H1 (cell line): ENCODE measurements around the gene NR5A2. TPM values are rescaled to one million over a fixed set of nuclear protein-coding genes. Genes with fewer than 3 reads are reported as not detected.

Experiments used
- CTCF ChIA-PET: fragments of 300-600 bp; sonication (Branson Sonifier 250); formaldehyde crosslinking; loops from one replicate; lab custom pipeline; 2021; ENCODE audit not compliant: partially characterized antibody; lab: Charles Lee
- POLR2A ChIA-PET: fragments of 300-600 bp; sonication (Branson Sonifier 250); formaldehyde crosslinking; loops from one replicate; lab custom pipeline; 2021; ENCODE audit warnings: inconsistent platforms; ENCODE audit not compliant: partially characterized antibody; lab: Charles Lee
- DNase-seq, 2 experiments: peaks; one replicate each; pipeline versions ENCODE4 v3.0.0 to v3.0.0-alpha.2; 2010 to 2022; ENCODE audit warnings: low spot score in 2 of 2, low read depth in 1 of 2, mixed read lengths in 1 of 2
- FAIRE-seq: peaks from 2 replicates; lab custom pipeline; 2011; peaks lifted over from hg19 to GRCh38; lab: Jason Lieb, UNC
- H2AFZ ChIP-seq: 2 replicates; pipeline ENCODE4 v1.8.1; 2012; ENCODE audit warnings: low read length, inconsistent platforms
- H2AK5ac ChIP-seq: 2 replicates; pipeline ENCODE4 v1.6.1; 2013; ENCODE audit warnings: low read depth, low read length
- H2BK120ac ChIP-seq: replicated peaks from 2 replicates; pipeline ENCODE3; 2013; ENCODE audit warnings: low read depth, low read length, inconsistent platforms
- H2BK12ac ChIP-seq: 2 replicates; pipeline ENCODE4 v1.6.1; 2013; ENCODE audit warnings: low read depth, low read length
- H2BK15ac ChIP-seq: 2 replicates; pipeline ENCODE4 v1.6.1; 2013; ENCODE audit warnings: low read length
- H2BK20ac ChIP-seq: 2 replicates; pipeline ENCODE4 v1.6.1; 2013; ENCODE audit warnings: low read length
- H2BK5ac ChIP-seq: 2 replicates; pipeline ENCODE4 v1.6.1; 2013; ENCODE audit warnings: low read depth, low read length
- H3K14ac ChIP-seq: 2 replicates; pipeline ENCODE4 v1.6.1; 2013; ENCODE audit warnings: inconsistent platforms; ENCODE audit not compliant: insufficient read length
- H3K18ac ChIP-seq: 2 replicates; pipeline ENCODE4 v1.6.1; 2013; ENCODE audit warnings: low read length; ENCODE audit errors: extremely low read depth
- H3K23ac ChIP-seq: 2 replicates; pipeline ENCODE4 v1.6.1; 2013; ENCODE audit warnings: inconsistent platforms; ENCODE audit not compliant: insufficient read length
- H3K23me2 ChIP-seq: 2 replicates; pipeline ENCODE4 v1.6.1; 2013; ENCODE audit warnings: low read depth, low read length
- H3K27ac ChIP-seq: 2 replicates; pipeline ENCODE4 v1.6.1; 2011; ENCODE audit warnings: low read depth, low read length, inconsistent platforms
- H3K27me3 ChIP-seq, 4 experiments: replicated peaks in 1 of 4; 1 replicate in 1 of 4; 2 replicates in 3 of 4; pipeline versions ENCODE4 v1.6.1 to v1.8.1; 2011 to 2013; ENCODE audit warnings: low read length in 3 of 4, mild to moderate bottlenecking in 3 of 4, inconsistent platforms in 2 of 4, mixed read lengths in 2 of 4, moderate library complexity in 1 of 4; ENCODE audit not compliant: control insufficient read depth in 3 of 4, insufficient read depth in 3 of 4; ENCODE audit errors: extremely low read depth in 1 of 4
- H3K36me3 ChIP-seq, 4 experiments: 2 replicates each; pipeline versions ENCODE4 v1.6.1 to v1.8.1; 2011 to 2013; ENCODE audit warnings: mild to moderate bottlenecking in 4 of 4, low read length in 3 of 4, moderate library complexity in 2 of 4, control low read depth in 1 of 4, inconsistent platforms in 1 of 4; ENCODE audit not compliant: insufficient read depth in 4 of 4, control insufficient read depth in 2 of 4
- H3K4ac ChIP-seq: replicated peaks from 2 replicates; pipeline ENCODE3; 2013; ENCODE audit warnings: low read length, low read depth, mixed read lengths, inconsistent platforms; ENCODE audit not compliant: insufficient read length
- H3K4me1 ChIP-seq, 4 experiments: replicated peaks in 1 of 4; 1 replicate in 1 of 4; 2 replicates in 3 of 4; pipeline versions ENCODE4 v1.6.1 to v1.8.1; 2011 to 2013; ENCODE audit warnings: low read length in 3 of 4, inconsistent platforms in 2 of 4, mixed read lengths in 1 of 4; ENCODE audit not compliant: insufficient read depth in 4 of 4, control insufficient read depth in 3 of 4
- H3K4me2 ChIP-seq, 2 experiments: 2 replicates each; pipeline versions ENCODE4 v1.6.1 to v1.8.1; 2011 to 2013; ENCODE audit warnings: low read depth in 2 of 2, low read length in 2 of 2, control low read depth in 1 of 2, inconsistent platforms in 1 of 2, mild to moderate bottlenecking in 1 of 2; ENCODE audit not compliant: insufficient read depth in 1 of 2
- H3K4me3 ChIP-seq, 4 experiments: fragments of 200-600, 300-600 bp in 1 of 4; sonication (generic), shearing (Covaris generic), sonication (Bioruptor Twin) in 1 of 4; 2 replicates each; pipeline versions ENCODE4 v1.5.1 to v1.8.1; 2011 to 2016; ENCODE audit warnings: low read length in 4 of 4, low read depth in 3 of 4, control low read depth in 2 of 4, inconsistent platforms in 2 of 4, mild to moderate bottlenecking in 2 of 4, mixed read lengths in 1 of 4, moderate library complexity in 1 of 4; ENCODE audit not compliant: insufficient read depth in 2 of 4; ENCODE audit errors: extremely low read depth in 1 of 4
- H3K56ac ChIP-seq: replicated peaks from 2 replicates; pipeline ENCODE3; 2013; ENCODE audit warnings: low read depth, mild to moderate bottlenecking, mixed read lengths, low read length, inconsistent platforms; ENCODE audit not compliant: insufficient read length
- H3K79me1 ChIP-seq: 2 replicates; pipeline ENCODE4 v1.6.1; 2013; ENCODE audit warnings: low read depth, low read length, control low read depth
- H3K79me2 ChIP-seq, 2 experiments: 2 replicates each; pipeline versions ENCODE4 v1.6.1 to v1.8.1; 2012 to 2013; ENCODE audit warnings: low read length in 2 of 2, mild to moderate bottlenecking in 2 of 2, inconsistent platforms in 1 of 2; ENCODE audit not compliant: insufficient read depth in 2 of 2, control insufficient read depth in 1 of 2
- H3K9ac ChIP-seq, 4 experiments: replicated peaks in 1 of 4; 1 replicate in 1 of 4; 2 replicates in 3 of 4; pipeline versions ENCODE4 v1.6.1 to v1.8.1; 2011 to 2013; ENCODE audit warnings: low read depth in 3 of 4, low read length in 3 of 4, control low read depth in 2 of 4, mild to moderate bottlenecking in 2 of 4, moderate library complexity in 2 of 4, inconsistent platforms in 1 of 4; ENCODE audit errors: extremely low read depth in 1 of 4
- H3K9me3 ChIP-seq, 2 experiments: 2 replicates each; pipeline versions ENCODE4 v1.6.1 to v1.8.1; 2012 to 2013; ENCODE audit warnings: mild to moderate bottlenecking in 2 of 2, moderate library complexity in 2 of 2, control low read depth in 1 of 2, inconsistent platforms in 1 of 2, low read depth in 1 of 2, low read length in 1 of 2, mixed read lengths in 1 of 2; ENCODE audit not compliant: insufficient read depth in 2 of 2
- H4K20me1 ChIP-seq, 2 experiments: replicated peaks in 1 of 2; 2 replicates each; pipeline versions ENCODE3 to v1.8.1; 2011 to 2013; ENCODE audit warnings: inconsistent platforms in 2 of 2, low read length in 2 of 2, mild to moderate bottlenecking in 1 of 2; ENCODE audit not compliant: insufficient read depth in 2 of 2, control insufficient read depth in 1 of 2
- H4K5ac ChIP-seq: 2 replicates; pipeline ENCODE4 v1.6.1; 2013; ENCODE audit warnings: low read length, low read depth, mixed read lengths, inconsistent platforms; ENCODE audit not compliant: insufficient read length
- H4K8ac ChIP-seq: 2 replicates; pipeline ENCODE4 v1.8.0; 2013; ENCODE audit warnings: mild to moderate bottlenecking, moderate library complexity, low read length, inconsistent platforms; ENCODE audit not compliant: insufficient read depth; ENCODE audit errors: extremely low read depth
- H4K91ac ChIP-seq: replicated peaks from 2 replicates; pipeline ENCODE3; 2013; ENCODE audit warnings: low read length, mixed read lengths, inconsistent platforms; ENCODE audit not compliant: insufficient read length
- BRCA1 ChIP-seq: IDR thresholded peaks from 2 replicates; pipeline ENCODE4 v1.6.1; 2012; ENCODE audit warnings: low read depth, low read length, improper control_type of control experiment
- CREB1 ChIP-seq: IDR thresholded peaks from 2 replicates; pipeline ENCODE4 v1.6.1; 2012; ENCODE audit warnings: inconsistent platforms
- HDAC6 ChIP-seq: IDR thresholded peaks from one replicate; pipeline ENCODE4 v1.7.1; 2012; ENCODE audit warnings: low read depth, mild to moderate bottlenecking, inconsistent platforms, low read length, moderate library complexity
- JUND ChIP-seq: IDR thresholded peaks from 2 replicates; pipeline ENCODE4 v1.6.1; 2011; ENCODE audit warnings: mild to moderate bottlenecking, improper control_type of control experiment, low read length
- MAX ChIP-seq: IDR thresholded peaks from 2 replicates; pipeline ENCODE4 v1.6.1; 2012; ENCODE audit warnings: inconsistent platforms
- PHF8 ChIP-seq: fragments of 200-600 bp; sonication (generic); conservative IDR thresholded peaks from 2 replicates; pipeline ENCODE4 v1.7.1; 2012; ENCODE audit warnings: low read depth, mild to moderate bottlenecking, inconsistent platforms, low read length, moderate library complexity
- SRF ChIP-seq: IDR thresholded peaks from 2 replicates; pipeline ENCODE4 v1.6.1; 2011; ENCODE audit warnings: mild to moderate bottlenecking, low read depth, low read length, moderate library complexity
- TAF7 ChIP-seq: optimal IDR thresholded peaks from 2 replicates; pipeline ENCODE3; 2011; ENCODE audit warnings: low read depth, mild to moderate bottlenecking, inconsistent platforms, low read length, moderate library complexity, borderline replicate concordance
- TCF12 ChIP-seq: IDR thresholded peaks from 2 replicates; pipeline ENCODE4 v1.6.1; 2011; ENCODE audit warnings: low read depth, mild to moderate bottlenecking, low read length
- polyA plus RNA-seq, 7 experiments: library from polyadenylated mRNA; depleted of rRNA in 3 of 7; stranded (reverse) in 5 of 7; unstranded in 2 of 7; fragments of >200 nt in 5 of 7; fragments of 200-250 nt in 2 of 7; gene quantifications; 1 replicate in 5 of 7; 2 replicates in 1 of 7; 4 replicates in 1 of 7; pipeline versions ENCODE4 v1.2.1 to v1.2.3, GENCODE V29; 2011 to 2013; ENCODE audit warnings: missing spikeins in 2 of 7, mixed read lengths in 2 of 7
- total RNA-seq: library from RNA; stranded (reverse); fragmentation: NEBNext Ultra II Directional; extraction: Animal tissue kit (Norgen Biotek cat#: 25700); gene quantifications from 2 replicates; pipeline ENCODE4 v1.2.1, GENCODE V29; 2021

NR5A2 gene
- total and polyA plus RNA-seq, 2 of the 8 experiments (the other 6 are each of a cell fraction or from before 2014, with no cell fraction given) = 1.7 to 11.6 TPM

GRCh38 chr1:200150006-200150405, 122.5 kb downstream of the NR5A2 start:
- TF ChIP-seq MAX (no peak), BRCA1 (no peak), JUND (no peak), TCF12 (no peak), PHF8 (no peak), SRF (no peak), TAF7 (no peak), CREB1 (no peak), HDAC6 (no peak)
- FAIRE-seq = no peak
- Histone ChIP-seq H2BK12ac (no peak overlapping the region), H3K4me2 (no peak overlapping the region), H4K91ac (no peak overlapping the region), H3K36me3 (peaks cover 0 to 4% (median 0%) of the 10 kb centered on the region in 4 experiments; a peak in 1 of 8 replicates), H4K20me1 (no peaks in the 10 kb centered on the region), H2BK20ac (no peak overlapping the region), H2BK15ac (no peak overlapping the region), H3K23ac (no peak overlapping the region), H4K5ac (no peak overlapping the region), H3K4me1 (no peaks in the 10 kb centered on the region), H2BK120ac (no peak overlapping the region), H3K14ac (no peak overlapping the region), H3K23me2 (no peaks in the 10 kb centered on the region), H2BK5ac (no peak overlapping the region), H3K79me1 (no peaks in the 10 kb centered on the region), H2AFZ (no peak overlapping the region), H3K9me3 (no peaks in the 10 kb centered on the region; a peak in 1 of 4 replicates), H3K27me3 (no peaks in the 10 kb centered on the region), H3K4ac (no peak overlapping the region), H3K27ac (no peak overlapping the region), H4K8ac (no peak overlapping the region), H3K18ac (no peak overlapping the region), H3K56ac (no peak overlapping the region), H3K4me3 (no peak overlapping the region), H3K9ac (no peak overlapping the region), H3K79me2 (no peaks in the 10 kb centered on the region), H2AK5ac (no peak overlapping the region)
- no peak for DNase-seq
- CTCF ChIA-PET = interaction anchor here (2.0 kb wide), 1 partner anchor 10 kb away, joined by 7 read pairs; no protein-coding TSS in a partner anchor
- POLR2A ChIA-PET = no interaction called here
